HL-60 (cell line): ENCODE data around the gene CMIP.

Experiments used
- GABPA ChIP-seq: IDR thresholded peaks from 2 replicates; pipeline ENCODE4 v1.6.1; 2012; ENCODE audit warnings: low read depth
- TF ChIP-seq, protein P1 (sequence below): IDR thresholded peaks from one replicate; pipeline ENCODE4 v1.5.1; 2011; ENCODE audit warnings: low read length, control low read depth, inconsistent platforms; ENCODE audit not compliant: insufficient read depth

GRCh38 chr16:81589975-81590650 lies 145.5 kb downstream of the CMIP start:
- TF ChIP-seq GABPA = no peak
- TF ChIP-seq, protein P1, sequence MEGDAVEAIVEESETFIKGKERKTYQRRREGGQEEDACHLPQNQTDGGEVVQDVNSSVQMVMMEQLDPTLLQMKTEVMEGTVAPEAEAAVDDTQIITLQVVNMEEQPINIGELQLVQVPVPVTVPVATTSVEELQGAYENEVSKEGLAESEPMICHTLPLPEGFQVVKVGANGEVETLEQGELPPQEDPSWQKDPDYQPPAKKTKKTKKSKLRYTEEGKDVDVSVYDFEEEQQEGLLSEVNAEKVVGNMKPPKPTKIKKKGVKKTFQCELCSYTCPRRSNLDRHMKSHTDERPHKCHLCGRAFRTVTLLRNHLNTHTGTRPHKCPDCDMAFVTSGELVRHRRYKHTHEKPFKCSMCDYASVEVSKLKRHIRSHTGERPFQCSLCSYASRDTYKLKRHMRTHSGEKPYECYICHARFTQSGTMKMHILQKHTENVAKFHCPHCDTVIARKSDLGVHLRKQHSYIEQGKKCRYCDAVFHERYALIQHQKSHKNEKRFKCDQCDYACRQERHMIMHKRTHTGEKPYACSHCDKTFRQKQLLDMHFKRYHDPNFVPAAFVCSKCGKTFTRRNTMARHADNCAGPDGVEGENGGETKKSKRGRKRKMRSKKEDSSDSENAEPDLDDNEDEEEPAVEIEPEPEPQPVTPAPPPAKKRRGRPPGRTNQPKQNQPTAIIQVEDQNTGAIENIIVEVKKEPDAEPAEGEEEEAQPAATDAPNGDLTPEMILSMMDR = no peak
